Measurements from ENCODE around the gene CCDC18.

The CCDC18 gene

GRCh38 chr1:93178418-93178817, 2.1 kb upstream of the CCDC18 start:
- no peaks in the 10 kb centered on the region for H3K36me3 ChIP-seq (ENCODE audit: insufficient read depth, low read length)
- peak overlapping the region; percentile 90 for H3K9ac ChIP-seq (ENCODE audit: low read depth, low read length, poor library complexity, severe bottlenecking)
- peak overlapping the region; percentile 93 for H3K4me2 ChIP-seq (ENCODE audit: low read depth, low read length, poor library complexity, severe bottlenecking)
- H3K27me3 ChIP-seq (ENCODE audit: insufficient read depth, low read length, poor library complexity, severe bottlenecking): no peaks in the 10 kb centered on the region
- H3K79me2 ChIP-seq (ENCODE audit: insufficient read depth, low read length): peaks cover 88% of the 10 kb centered on the region
- no peak overlapping the region for H2AFZ ChIP-seq (ENCODE audit: low read length)
- peaks cover 66% of the 10 kb centered on the region for H4K20me1 ChIP-seq (ENCODE audit: insufficient read depth, low read length, poor library complexity, severe bottlenecking)
- peak overlapping the region; percentile 87 for H3K4me3 ChIP-seq (ENCODE audit: low read length, poor library complexity, severe bottlenecking)
- H3K9me3 ChIP-seq (ENCODE audit: insufficient read depth, low read depth, low read length): no peaks in the 10 kb centered on the region
- H3F3A ChIP-seq (ENCODE audit: low read depth): 0 out of 2 replicates have a peak, but pooled peaks cover under 1% of the 10 kb centered on the region
- H3K4me1 ChIP-seq (ENCODE audit: insufficient read depth, low read length, poor library complexity, severe bottlenecking): peaks cover 57% of the 10 kb centered on the region
- no peaks in the 10 kb centered on the region for H3K9me2 ChIP-seq (replicated peaks; ENCODE audit: low read depth, low read length)
- no peak for TF ChIP-seq CTCF (conservative IDR thresholded peaks at IDR 0.05; ENCODE audit: low read length)
- no peak for TF ChIP-seq EZH2phosphoT487 (IDR thresholded peaks at IDR 0.05; ENCODE audit: borderline replicate concordance)

- no peaks in the 10 kb centered on the region for H3K27me3 ChIP-seq (ENCODE audit: insufficient read depth, low read length, poor library complexity, severe bottlenecking)
- peak within 1 kb of the TSS; percentile 98 for H3K9ac ChIP-seq (ENCODE audit: low read depth, low read length, poor library complexity, severe bottlenecking)
- no peaks in the 10 kb centered on the region for H3K9me2 ChIP-seq (replicated peaks; ENCODE audit: low read depth, low read length)
- H2AFZ ChIP-seq (ENCODE audit: low read length): peak within 1 kb of the TSS; percentile 88
- H3K36me3 ChIP-seq (ENCODE audit: insufficient read depth, low read length): no peaks in the 10 kb centered on the region
- no peaks in the 10 kb centered on the region for H3F3A ChIP-seq (ENCODE audit: low read depth)
- H4K20me1 ChIP-seq (ENCODE audit: insufficient read depth, low read length, poor library complexity, severe bottlenecking): peaks cover 62% of the 10 kb centered on the region
- H3K4me1 ChIP-seq (ENCODE audit: insufficient read depth, low read length, poor library complexity, severe bottlenecking): peaks cover 64% of the 10 kb centered on the region
- TF ChIP-seq EZH2phosphoT487 (IDR thresholded peaks at IDR 0.05; ENCODE audit: borderline replicate concordance) (no peak), CTCF (conservative IDR thresholded peaks at IDR 0.05; ENCODE audit: low read length) (0 out of 2 replicates have a peak, but pooled peaks have one; percentile 13)
- peak within 1 kb of the TSS; percentile 93 for H3K4me2 ChIP-seq (ENCODE audit: low read depth, low read length, poor library complexity, severe bottlenecking)
- H3K9me3 ChIP-seq (ENCODE audit: insufficient read depth, low read depth, low read length): no peaks in the 10 kb centered on the region
- peaks cover 89% of the 10 kb centered on the region for H3K79me2 ChIP-seq (ENCODE audit: insufficient read depth, low read length)
- H3K4me3 ChIP-seq (ENCODE audit: low read length, poor library complexity, severe bottlenecking): peak within 1 kb of the TSS; percentile 87
Measured at GRCh38 chr1:93179886-93180722, 420 bp upstream of the CCDC18 start, which contains the start of gene TMED5. TMED5 (minus strand) TSS chr1:93180413; CDS start chr1:93180242, 171 bp downstream.

GRCh38 chr1:93186667-93187066, 6.1 kb downstream of the CCDC18 start:
- H3K36me3 ChIP-seq (ENCODE audit: insufficient read depth, low read length): peaks cover 2% of the 10 kb centered on the region; the same call in 1 of the 2 replicates

More at GRCh38 chr1:93186667-93187066, 6.1 kb downstream of the CCDC18 start:
- peaks cover 26% of the 10 kb centered on the region for H4K20me1 ChIP-seq (ENCODE audit: insufficient read depth, low read length, poor library complexity, severe bottlenecking)
- peaks cover 59% of the 10 kb centered on the region for H3K4me1 ChIP-seq (ENCODE audit: insufficient read depth, low read length, poor library complexity, severe bottlenecking)
- no peaks in the 10 kb centered on the region for H3K27me3 ChIP-seq (ENCODE audit: insufficient read depth, low read length, poor library complexity, severe bottlenecking)
- peak overlapping the region; percentile 11 for H3K4me3 ChIP-seq (ENCODE audit: low read length, poor library complexity, severe bottlenecking)
- peak overlapping the region; percentile 79 for H3K4me2 ChIP-seq (ENCODE audit: low read depth, low read length, poor library complexity, severe bottlenecking)
- TF ChIP-seq CTCF (conservative IDR thresholded peaks at IDR 0.05; ENCODE audit: low read length) (no peak), EZH2phosphoT487 (IDR thresholded peaks at IDR 0.05; ENCODE audit: borderline replicate concordance) (no peak)
- H3K9me2 ChIP-seq (replicated peaks; ENCODE audit: low read depth, low read length): no peaks in the 10 kb centered on the region
- no peak overlapping the region for H3K9ac ChIP-seq (ENCODE audit: low read depth, low read length, poor library complexity, severe bottlenecking)
- H2AFZ ChIP-seq (ENCODE audit: low read length): no peak overlapping the region
- H3K9me3 ChIP-seq (ENCODE audit: insufficient read depth, low read depth, low read length): no peaks in the 10 kb centered on the region
- no peaks in the 10 kb centered on the region for H3F3A ChIP-seq (ENCODE audit: low read depth)
- peaks cover 52% of the 10 kb centered on the region for H3K79me2 ChIP-seq (ENCODE audit: insufficient read depth, low read length)
